Spinal cord (tissue), 10 donors: ENCODE results near the gene ACKR2. TPM values are rescaled to one million over a fixed set of nuclear protein-coding genes. Genes with fewer than 3 reads are reported as not detected.

Source experiments
- DNase-seq, 6 donors: peaks; one replicate each; pipeline versions ENCODE4 v3.0.0 to v3.0.0-alpha.2; 2013 to 2015; ENCODE audit warnings: low spot score in 6 of 6, low read depth in 4 of 6
- H3K27ac ChIP-seq: one replicate; pipeline ENCODE4 v1.5.1; 2013; ENCODE audit warnings: low read depth, low read length, control low read depth
- H3K27me3 ChIP-seq: one replicate; pipeline ENCODE4 v1.6.1; 2013; ENCODE audit warnings: low read length; ENCODE audit not compliant: control insufficient read depth, insufficient read depth
- H3K36me3 ChIP-seq: one replicate; pipeline ENCODE4 v1.6.1; 2013; ENCODE audit warnings: low read length; ENCODE audit not compliant: control insufficient read depth, insufficient read depth
- H3K4me1 ChIP-seq: one replicate; pipeline ENCODE4 v1.6.1; 2013; ENCODE audit warnings: low read length; ENCODE audit not compliant: control insufficient read depth, insufficient read depth
- H3K4me3 ChIP-seq: one replicate; pipeline ENCODE4 v1.5.1; 2013; ENCODE audit warnings: low read depth, low read length, control low read depth
- H3K9me3 ChIP-seq: one replicate; pipeline ENCODE4 v1.6.1; 2013; ENCODE audit warnings: low read length; ENCODE audit not compliant: control insufficient read depth, insufficient read depth
- WGBS: methylation state at CpG from one replicate; pipeline ENCODE4 v1.1.5; 2013; ENCODE audit warnings: missing lambda C conversion rate; ENCODE audit not compliant: insufficient coverage; 5-methylcytosine and 5-hydroxymethylcytosine counted together
- polyA plus RNA-seq, 2 donors: library from polyadenylated mRNA; unstranded; fragments of 120-200 nt; gene quantifications; one replicate each; pipeline ENCODE4 v1.2.1, GENCODE V29; 2013; ENCODE audit not compliant: insufficient read length in 2 of 2
- total RNA-seq, 2 donors: library from RNA; depleted of rRNA in 1 of 2; stranded (reverse); fragments of 120-200 nt in 1 of 2; fragments of >200 nt in 1 of 2; gene quantifications; one replicate each; pipeline versions ENCODE4 v1.2.3 to v1.2.4, GENCODE V29; 2013 to 2014
- donor health status: healthy.

Gene ACKR2
- total and polyA plus RNA-seq, 4 donors: 0.65 to 2.5 (median 1.1) TPM

DNA sequence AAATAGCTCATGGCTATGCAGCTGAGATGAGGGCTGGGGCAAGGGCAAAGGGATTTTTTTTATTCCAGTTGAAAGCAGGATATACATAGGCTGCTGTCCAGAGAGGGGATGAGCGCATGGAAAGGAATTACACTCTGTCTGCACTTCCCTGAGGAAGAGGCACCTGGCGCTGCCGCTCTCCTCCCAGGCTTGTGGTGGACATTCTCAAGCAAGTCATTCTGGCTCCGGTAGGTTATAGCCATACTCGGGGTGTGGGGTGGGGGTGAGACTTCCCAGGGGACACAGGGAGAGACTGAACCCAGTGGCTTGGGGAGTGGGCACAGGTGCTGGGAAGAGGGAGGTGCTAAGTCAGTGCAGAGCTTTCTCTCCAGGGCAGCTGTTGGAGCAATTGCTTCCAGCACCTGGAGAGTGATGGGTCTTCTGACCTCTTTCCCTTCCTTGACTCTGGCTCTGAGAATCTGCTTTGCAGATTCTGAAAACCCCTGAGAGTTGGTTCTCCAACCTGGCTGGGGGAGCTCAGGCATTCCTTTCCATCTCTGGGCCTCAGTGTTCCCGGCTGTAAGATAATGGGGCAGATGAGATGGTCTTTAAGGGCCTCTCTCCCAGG is 42.1 kb downstream of the ACKR2 start:
- Histone ChIP-seq H3K27me3 (no peaks in the 10 kb centered on the region), H3K27ac (peak overlapping the region; percentile 16), H3K36me3 (no peaks in the 10 kb centered on the region), H3K4me1 (no peaks in the 10 kb centered on the region), H3K4me3 (no peak overlapping the region), H3K9me3 (no peaks in the 10 kb centered on the region)
- no peak for DNase-seq
- 90% methylated on average over 5 of the region's 6 CpGs for WGBS

DNA sequence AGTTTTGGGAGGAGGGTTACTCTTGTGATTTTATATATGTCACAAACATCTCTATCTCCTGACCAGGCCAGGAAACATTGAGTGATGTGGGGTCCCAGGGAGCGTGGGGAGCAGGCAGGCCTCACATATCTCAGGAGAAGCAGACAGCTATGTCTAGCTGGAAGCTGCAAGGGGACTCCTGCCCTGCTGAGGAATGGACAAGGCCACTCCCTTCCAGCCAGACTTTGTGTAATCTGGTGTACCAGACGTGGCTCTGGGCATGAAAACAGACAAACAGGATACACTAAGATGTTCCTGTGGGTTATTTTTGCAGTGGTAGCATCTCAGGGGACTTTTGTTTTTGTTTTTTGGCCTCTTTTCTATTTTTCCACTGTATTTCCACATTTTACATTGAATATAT is 43.2 kb downstream of the ACKR2 start:
- Histone ChIP-seq H3K27ac (no peak overlapping the region), H3K36me3 (no peaks in the 10 kb centered on the region), H3K4me1 (no peaks in the 10 kb centered on the region), H3K4me3 (no peak overlapping the region), H3K9me3 (no peaks in the 10 kb centered on the region), H3K27me3 (no peaks in the 10 kb centered on the region)
- 100% methylated on average over 1 of the region's 2 CpGs for WGBS
- peak in 1 of 6 donors; percentile 18 for DNase-seq

DNA sequence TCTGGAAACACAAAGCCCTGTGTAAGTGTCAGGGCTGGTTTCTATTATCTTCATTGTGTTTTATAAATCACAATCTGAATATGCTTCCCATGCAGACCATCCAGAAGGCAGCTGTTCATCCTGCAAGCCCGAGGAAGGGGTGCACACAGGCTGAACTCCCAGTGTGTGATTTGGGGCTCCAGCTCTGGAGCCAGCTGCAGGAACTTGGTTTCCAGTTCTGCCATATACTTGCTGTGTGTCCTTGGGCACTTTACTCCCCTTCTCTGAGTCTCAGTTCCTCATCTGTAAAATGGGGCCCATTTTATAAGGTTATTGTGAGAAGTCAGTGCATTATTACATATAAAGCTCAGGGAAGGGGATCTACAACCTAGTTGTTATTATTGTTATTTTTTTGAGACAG is 43.8 kb downstream of the ACKR2 start:
- 42% methylated on average over 1 of the region's 1 CpG for WGBS
- DNase-seq: no peak
- H3K27ac ChIP-seq: peak overlapping the region; percentile 10

DNA sequence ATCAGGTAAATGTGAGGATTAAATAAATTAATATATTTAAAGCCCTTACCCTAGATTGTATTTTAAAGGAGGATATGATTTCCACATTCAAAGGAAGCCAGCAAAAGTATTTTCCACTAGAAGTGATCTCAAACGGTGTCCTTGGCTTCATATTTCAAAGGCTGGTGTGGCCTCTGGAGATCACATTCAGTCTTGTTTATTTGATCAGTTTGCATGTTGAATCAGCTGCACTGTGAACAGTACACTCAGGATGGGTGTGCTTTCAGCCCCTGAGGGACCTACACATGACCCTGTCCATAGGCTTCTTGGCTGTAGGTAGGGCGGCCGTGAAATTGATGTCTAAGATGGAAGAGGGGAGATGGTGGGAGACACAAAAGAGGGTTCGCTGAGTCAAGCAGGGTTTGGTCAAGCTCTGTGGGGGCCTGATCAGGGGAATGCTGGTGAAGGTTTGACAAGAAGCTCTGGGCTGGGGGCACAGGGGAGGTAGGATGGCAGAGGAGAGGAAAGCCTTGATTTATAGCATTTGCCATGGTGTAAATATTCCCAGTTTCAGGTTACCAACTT is 44.6 kb downstream of the ACKR2 start:
- DNase-seq: peak in 1 of 6 donors; percentile 25
- H3K36me3 ChIP-seq: no peaks in the 10 kb centered on the region
- no peak overlapping the region for H3K27ac ChIP-seq
- no peak overlapping the region for H3K4me3 ChIP-seq
- H3K27me3 ChIP-seq: no peaks in the 10 kb centered on the region
- 67% methylated on average over 4 of the region's 4 CpGs for WGBS
- H3K4me1 ChIP-seq: no peaks in the 10 kb centered on the region
- H3K9me3 ChIP-seq: no peaks in the 10 kb centered on the region

More for the DNA sequence above, 43.8 kb downstream of the ACKR2 start:
- Histone ChIP-seq H3K4me3 (no peak overlapping the region), H3K4me1 (no peaks in the 10 kb centered on the region), H3K9me3 (no peaks in the 10 kb centered on the region), H3K27me3 (no peaks in the 10 kb centered on the region), H3K36me3 (no peaks in the 10 kb centered on the region)

DNA sequence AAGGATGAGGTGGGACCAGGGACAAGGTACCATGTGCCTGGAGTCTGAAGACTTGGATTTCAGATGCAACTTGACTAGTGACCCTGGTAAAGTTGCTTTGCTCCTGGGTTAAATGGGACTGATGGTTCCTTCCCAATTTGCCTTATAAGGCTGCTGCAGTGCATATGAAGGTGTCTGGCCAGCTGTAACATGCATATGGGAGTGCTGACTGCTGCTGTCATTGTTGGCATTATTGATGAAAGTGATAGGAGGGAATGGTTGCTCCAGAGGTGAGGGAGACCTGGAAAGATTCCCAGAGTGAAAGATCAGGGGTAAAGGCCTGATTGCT is 45.9 kb downstream of the ACKR2 start:
- Histone ChIP-seq H3K27ac (no peak overlapping the region), H3K4me3 (no peak overlapping the region), H3K9me3 (no peaks in the 10 kb centered on the region), H3K27me3 (no peaks in the 10 kb centered on the region), H3K4me1 (no peaks in the 10 kb centered on the region), H3K36me3 (no peaks in the 10 kb centered on the region)
- no peak for DNase-seq

DNA sequence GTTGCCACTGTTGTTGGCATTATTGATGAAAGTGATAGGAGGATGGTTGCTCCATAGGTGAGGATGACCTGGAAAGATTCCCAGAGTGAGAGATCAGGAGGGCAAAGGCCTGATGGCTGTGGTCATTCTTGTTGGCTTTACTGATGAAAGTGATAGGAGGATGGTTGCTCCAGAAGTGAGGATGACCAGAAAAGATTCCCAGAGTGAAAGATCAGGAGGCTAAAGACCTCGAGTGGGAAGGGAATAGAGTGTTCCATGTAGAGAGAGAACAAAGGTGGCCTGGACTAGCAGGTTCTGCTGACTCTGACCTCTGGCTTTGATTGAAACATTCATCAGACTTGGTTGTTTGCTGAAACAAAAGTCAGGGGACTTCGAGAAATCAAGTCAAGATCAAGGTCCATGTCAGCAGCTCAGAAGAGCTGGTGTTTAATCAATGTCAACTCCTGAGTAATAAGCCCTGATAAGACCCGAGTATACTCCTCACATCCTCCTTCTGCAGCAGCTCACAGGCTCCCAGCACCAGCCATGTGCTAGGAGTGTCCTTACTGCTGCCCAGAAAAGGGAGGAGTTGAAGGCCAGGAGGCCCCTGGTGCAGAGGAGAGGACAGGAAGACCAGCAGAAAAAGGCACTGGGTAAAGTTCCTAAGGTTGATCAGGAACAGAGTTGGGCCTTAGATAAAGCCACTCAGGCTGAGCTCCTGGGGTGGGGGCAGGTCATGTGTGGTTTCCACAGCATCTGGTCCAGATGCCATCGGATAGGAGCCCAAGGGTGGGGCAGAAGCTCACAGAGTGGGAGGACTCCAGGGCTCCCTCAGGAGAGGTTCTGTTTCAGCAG is 46.5 kb downstream of the ACKR2 start:
- WGBS: 85% methylated on average over 3 of the region's 4 CpGs
- no peaks in the 10 kb centered on the region for H3K27me3 ChIP-seq
- no peaks in the 10 kb centered on the region for H3K36me3 ChIP-seq
- no peaks in the 10 kb centered on the region for H3K4me1 ChIP-seq
- no peak overlapping the region for H3K27ac ChIP-seq
- no peak overlapping the region for H3K4me3 ChIP-seq
- DNase-seq: no peak
- H3K9me3 ChIP-seq: no peaks in the 10 kb centered on the region

DNA sequence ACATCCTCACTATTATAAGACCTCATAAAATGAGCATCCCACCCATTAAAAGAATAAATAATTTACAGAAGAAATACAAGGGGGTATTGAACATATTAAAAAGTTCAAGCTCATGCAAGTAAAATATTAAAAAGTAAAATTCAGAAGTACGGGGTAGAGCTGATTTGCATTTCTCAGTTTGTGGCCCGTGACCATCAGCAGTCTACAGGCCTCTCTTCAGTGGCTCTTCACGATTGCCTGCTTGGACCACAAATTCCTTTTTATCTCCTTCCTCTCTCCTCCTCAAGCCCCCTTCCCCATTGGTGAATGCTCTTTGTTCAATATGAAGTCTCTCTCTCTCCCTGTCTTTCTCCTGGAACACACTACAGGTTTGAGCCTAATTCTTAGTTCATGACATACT is 47.3 kb downstream of the ACKR2 start:
- 95% methylated on average over 3 of the region's 3 CpGs for WGBS
- DNase-seq: no peak
- Histone ChIP-seq H3K4me3 (no peak overlapping the region), H3K9me3 (no peaks in the 10 kb centered on the region), H3K27me3 (no peaks in the 10 kb centered on the region), H3K4me1 (no peaks in the 10 kb centered on the region), H3K36me3 (no peaks in the 10 kb centered on the region), H3K27ac (no peak overlapping the region)

DNA sequence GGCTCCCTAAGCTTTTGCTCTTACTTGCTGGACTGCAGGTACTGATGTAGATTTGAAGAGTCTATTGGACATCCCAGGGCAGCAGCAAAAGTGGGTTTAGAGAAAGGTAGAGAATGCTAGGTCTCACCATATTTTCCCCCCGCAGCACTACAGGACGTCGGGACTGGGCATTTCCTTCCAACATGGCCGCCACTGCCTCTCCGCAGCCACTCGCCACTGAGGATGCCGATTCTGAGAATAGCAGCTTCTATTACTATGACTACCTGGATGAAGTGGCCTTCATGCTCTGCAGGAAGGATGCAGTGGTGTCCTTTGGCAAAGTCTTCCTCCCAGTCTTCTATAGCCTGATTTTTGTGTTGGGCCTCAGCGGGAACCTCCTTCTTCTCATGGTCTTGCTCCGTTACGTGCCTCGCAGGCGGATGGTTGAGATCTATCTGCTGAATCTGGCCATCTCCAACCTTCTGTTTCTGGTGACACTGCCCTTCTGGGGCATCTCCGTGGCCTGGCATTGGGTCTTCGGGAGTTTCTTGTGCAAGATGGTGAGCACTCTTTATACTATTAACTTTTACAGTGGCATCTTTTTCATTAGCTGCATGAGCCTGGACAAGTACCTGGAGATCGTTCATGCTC is 55.2 kb downstream of the ACKR2 start:
- no peak overlapping the region for H3K4me3 ChIP-seq
- H3K36me3 ChIP-seq: no peaks in the 10 kb centered on the region
- 96% methylated on average over 14 of the region's 15 CpGs for WGBS
- H3K27ac ChIP-seq: no peak overlapping the region
- DNase-seq: no peak
- H3K9me3 ChIP-seq: no peaks in the 10 kb centered on the region
- no peaks in the 10 kb centered on the region for H3K4me1 ChIP-seq
- H3K27me3 ChIP-seq: no peaks in the 10 kb centered on the region

DNA sequence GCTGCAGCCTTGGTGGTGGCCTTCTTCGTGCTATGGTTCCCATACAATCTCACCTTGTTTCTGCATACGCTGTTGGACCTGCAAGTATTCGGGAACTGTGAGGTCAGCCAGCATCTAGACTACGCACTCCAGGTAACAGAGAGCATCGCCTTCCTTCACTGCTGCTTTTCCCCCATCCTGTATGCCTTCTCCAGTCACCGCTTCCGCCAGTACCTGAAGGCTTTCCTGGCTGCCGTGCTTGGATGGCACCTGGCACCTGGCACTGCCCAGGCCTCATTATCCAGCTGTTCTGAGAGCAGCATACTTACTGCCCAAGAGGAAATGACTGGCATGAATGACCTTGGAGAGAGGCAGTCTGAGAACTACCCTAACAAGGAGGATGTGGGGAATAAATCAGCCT is 56.0 kb downstream of the ACKR2 start:
- no peak for DNase-seq
- WGBS: 97% methylated on average over 8 of the region's 8 CpGs
- no peak overlapping the region for H3K4me3 ChIP-seq
- no peaks in the 10 kb centered on the region for H3K9me3 ChIP-seq
- H3K27ac ChIP-seq: no peak overlapping the region
- no peaks in the 10 kb centered on the region for H3K4me1 ChIP-seq
- no peaks in the 10 kb centered on the region for H3K27me3 ChIP-seq
- H3K36me3 ChIP-seq: no peaks in the 10 kb centered on the region
